GM12878 (cell line): ENCODE measurements around the gene TRABD2B. TPM values are rescaled to one million over a fixed set of nuclear protein-coding genes. Genes with fewer than 3 reads are reported as not detected.

Source experiments
- ATAC-seq: fragments of 200-7000 bp; cut with Tn5 transposase; 3 replicates; pipeline ENCODE4 v1.9.1; 2020; ENCODE audit warnings: mild to moderate bottlenecking, moderate library complexity
- BruUV-seq: library from RNA; stranded (reverse); fragments of 400-500 nt; replicated peaks from 2 replicates; lab custom pipeline; 2021; lab: Mats Ljungman, UMichigan
- CTCF ChIA-PET: fragments of 300-600 bp; sonication (Branson Sonifier 250); formaldehyde crosslinking; extraction: SDS; loops from one replicate; lab custom pipeline; 2021; ENCODE audit warnings: inconsistent platforms; lab: Yijun Ruan, JAX
- POLR2A ChIA-PET: fragments of 350-600 bp; formaldehyde crosslinking; extraction: SDS; loops from one replicate; lab custom pipeline; 2021; ENCODE audit warnings: inconsistent platforms; lab: Charles Lee
- RAD21 ChIA-PET: fragments of 300-600 bp; sonication (Branson Sonifier 250); formaldehyde crosslinking; loops from one replicate; lab custom pipeline; 2023; ENCODE audit warnings: antibody characterized with exemption; ENCODE audit not compliant: unreplicated experiment; lab: Charles Lee
- SMC1A ChIA-PET: fragments of 300-600 bp; sonication (Branson Sonifier 250); formaldehyde crosslinking; loops from one replicate; lab custom pipeline; 2023; ENCODE audit not compliant: unreplicated experiment, uncharacterized antibody; lab: Charles Lee
- DNase-seq: peaks from one replicate; pipeline ENCODE4 v3.0.0-alpha.2; 2011; ENCODE audit warnings: low read depth, low spot score
- FAIRE-seq: peaks from 3 replicates; lab custom pipeline; 2011; peaks lifted over from hg19 to GRCh38; lab: Jason Lieb, UNC
- H2AFZ ChIP-seq: 2 replicates; pipeline ENCODE4 v1.6.0; 2011; ENCODE audit warnings: low read depth, low read length, control low read depth; ENCODE audit not compliant: control insufficient read depth
- H3K27ac ChIP-seq: 2 replicates; pipeline ENCODE4 v1.5.1; 2011; ENCODE audit warnings: control low read depth; ENCODE audit not compliant: control insufficient read depth, insufficient read depth
- H3K27me3 ChIP-seq, 2 experiments: replicated peaks in 1 of 2; 2 replicates each; pipeline versions ENCODE4 v1.6.0 to v1.6.1; 2011; ENCODE audit warnings: low read length in 1 of 2; ENCODE audit not compliant: control insufficient read depth in 2 of 2, insufficient read depth in 2 of 2
- H3K36me3 ChIP-seq, 2 experiments: 2 replicates each; pipeline ENCODE4 v1.5.1; 2011; ENCODE audit warnings: low read length in 1 of 2; ENCODE audit not compliant: control insufficient read depth in 2 of 2, insufficient read depth in 2 of 2
- H3K4me1 ChIP-seq: 2 replicates; pipeline ENCODE4 v1.6.1; 2011; ENCODE audit warnings: mild to moderate bottlenecking, low read length, moderate library complexity, mixed read lengths; ENCODE audit not compliant: control insufficient read depth, insufficient read depth
- H3K4me2 ChIP-seq: 2 replicates; pipeline ENCODE4 v1.6.0; 2011; ENCODE audit warnings: control low read depth; ENCODE audit not compliant: control insufficient read depth, insufficient read depth
- H3K4me3 ChIP-seq: fragments of 200-600 bp; sonication (generic); 2 replicates; pipeline ENCODE4 v1.5.1; 2016
- H3K79me2 ChIP-seq: 2 replicates; pipeline ENCODE4 v1.6.0; 2011; ENCODE audit warnings: low read length; ENCODE audit not compliant: control insufficient read depth, insufficient read depth
- H3K9ac ChIP-seq: 2 replicates; pipeline ENCODE4 v1.8.0; 2011; ENCODE audit warnings: low read length, control low read depth, mixed read lengths; ENCODE audit not compliant: control insufficient read depth, insufficient read depth
- H3K9me3 ChIP-seq: replicated peaks from 3 replicates; pipeline ENCODE4 v1.5.1; 2011; ENCODE audit warnings: mild to moderate bottlenecking, low read length; ENCODE audit not compliant: control insufficient read depth, insufficient read depth
- H4K20me1 ChIP-seq: 2 replicates; pipeline ENCODE4 v1.6.0; 2011; ENCODE audit not compliant: control insufficient read depth, insufficient read depth
- CEBPZ ChIP-seq: fragments of 150-350 bp; IDR thresholded peaks from 2 replicates; pipeline ENCODE4 v1.6.1; 2016; ENCODE audit warnings: low read depth, low read length
- CHD1 ChIP-seq: IDR thresholded peaks from 2 replicates; pipeline ENCODE4 v1.6.1; 2012; ENCODE audit warnings: low read depth, low read length, improper control_type of control experiment
- CHD2 ChIP-seq: IDR thresholded peaks from 2 replicates; pipeline ENCODE4 v1.6.1; 2011; ENCODE audit warnings: low read depth, low read length, improper control_type of control experiment, borderline replicate concordance
- CUX1 ChIP-seq: IDR thresholded peaks from 2 replicates; pipeline ENCODE4 v1.6.1; 2012; ENCODE audit warnings: improper control_type of control experiment, low read depth, low read length; ENCODE audit not compliant: insufficient replicate concordance
- ELK1 ChIP-seq: IDR thresholded peaks from 2 replicates; pipeline ENCODE4 v1.6.1; 2012; ENCODE audit warnings: low read depth, low read length, improper control_type of control experiment
- IRF4 ChIP-seq: IDR thresholded peaks from 2 replicates; pipeline ENCODE4 v1.6.1; 2011; ENCODE audit warnings: low read depth, low read length
- MAX ChIP-seq: IDR thresholded peaks from 2 replicates; pipeline ENCODE4 v1.6.1; 2012; ENCODE audit warnings: low read depth, low read length, improper control_type of control experiment
- MTA3 ChIP-seq: IDR thresholded peaks from 2 replicates; pipeline ENCODE4 v1.6.1; 2012; ENCODE audit warnings: low read length, inconsistent platforms, borderline replicate concordance
- NKRF ChIP-seq: fragments of 450-650 bp; conservative IDR thresholded peaks from 2 replicates; pipeline ENCODE4 v1.6.1; 2017; ENCODE audit warnings: mild to moderate bottlenecking, moderate library complexity
- SP1 ChIP-seq: IDR thresholded peaks from one replicate; pipeline ENCODE4 v1.6.1; 2011; ENCODE audit warnings: low read depth, low read length
- SREBF1 ChIP-seq: IDR thresholded peaks from 2 replicates; pipeline ENCODE4 v1.6.1; 2012; ENCODE audit warnings: mild to moderate bottlenecking, low read length
- TCF12 ChIP-seq: IDR thresholded peaks from 2 replicates; pipeline ENCODE4 v1.6.1; 2011; ENCODE audit warnings: low read depth, mild to moderate bottlenecking, low read length
- WGBS: methylation state at CpG from one replicate; pipeline ENCODE4 v1.1.6; 2016; ENCODE audit warnings: low lambda C conversion rate; ENCODE audit not compliant: insufficient replicate concordance, insufficient coverage; ENCODE audit errors: missing lambda C conversion rate; 5-methylcytosine and 5-hydroxymethylcytosine counted together
- in situ Hi-C: fragments of 300-500 bp; cut with MboI; formaldehyde crosslinking; loops from 9 replicates; pipeline ENCODE4 v1.14.3; 2018; ENCODE audit warnings: mixed read lengths
- intact Hi-C: fragments of 100-400 bp; cut with micrococcal nuclease; formaldehyde crosslinking; loops from one replicate; pipeline ENCODE4 v1.14.2; 2022; ENCODE audit not compliant: unreplicated experiment
- polyA plus RNA-seq, 11 experiments: library from polyadenylated mRNA; depleted of rRNA in 4 of 11; unstranded in 6 of 11; stranded (reverse) in 5 of 11; fragments of >200 nt; fragmentation: Nextera tagmentation in 4 of 11; fragmentation: Illumina TruSeq in 1 of 11; extraction: Ambion mirVana in 4 of 11; extraction: Trizol in 1 of 11; gene quantifications; 1 replicate in 1 of 11; 2 replicates in 10 of 11; pipeline versions ENCODE4 v1.2.1 to v1.2.3, GENCODE V29; 2011 to 2016; ENCODE audit warnings: inconsistent platforms in 2 of 11, missing spikeins in 2 of 11, low read depth in 1 of 11
- total RNA-seq, 4 experiments: library from RNA; depleted of rRNA in 3 of 4; stranded (reverse); fragments of >200 nt in 3 of 4; fragmentation: Illumina TruSeq in 1 of 4; extraction: Trizol in 1 of 4; gene quantifications; 2 replicates each; pipeline versions ENCODE4 v1.2.1 to v1.2.3, GENCODE V29; 2013 to 2021

The TRABD2B gene
- total and polyA plus RNA-seq, 10 of the 15 experiments (the other 5 are each of a cell fraction or from before 2014, with no cell fraction given) = not detected

- no peaks in the 10 kb centered on the region for H3K9me3 ChIP-seq
- H3K27ac ChIP-seq = no peak overlapping the region
- FAIRE-seq (no peak), ATAC-seq (no peak), DNase-seq (no peak)
- H3K4me2 ChIP-seq = no peak overlapping the region
- SMC1A ChIA-PET = no interaction called here
- in situ Hi-C loops = no loop called here
- no peak overlapping the region for H3K9ac ChIP-seq
- no peak overlapping the region for H2AFZ ChIP-seq
- no TSS peak for BruUV-seq
- H3K36me3 ChIP-seq = no peaks in the 10 kb centered on the region
- no peaks in the 10 kb centered on the region; the same call in 1 of the 2 replicates for H4K20me1 ChIP-seq
- intact Hi-C loops = no loop called here
- H3K4me3 ChIP-seq = no peak overlapping the region
- POLR2A ChIA-PET = interaction anchor here (0.7 kb wide), 1 partner anchor 33 kb away, joined by 7 read pairs; no protein-coding TSS in a partner anchor
- no peaks in the 10 kb centered on the region for H3K79me2 ChIP-seq
- CTCF ChIA-PET = no interaction called here
- H3K27me3 ChIP-seq = no peaks in the 10 kb centered on the region; a peak in 2 of 4 replicates
- no peaks in the 10 kb centered on the region for H3K4me1 ChIP-seq
- 47% methylated on average over 9 of the region's 9 CpGs for WGBS
- RAD21 ChIA-PET = no interaction called here
- TF ChIP-seq MTA3 (no peak), SREBF1 (no peak), ELK1 (no peak), CHD1 (no peak), IRF4 (no peak), TCF12 (no peak), CUX1 (no peak), NKRF (no peak), MAX (no peak), SP1 (no peak), CEBPZ (no peak), CHD2 (no peak)
Measured at GRCh38 chr1:47794530-47794929, 202.7 kb downstream of the TRABD2B start.
